VCaP (cell line): Measurements from ENCODE around the gene CEACAM5.

Experiments
- H3K27ac ChIP-seq: fragments of 450-650 bp; 2 replicates; pipeline ENCODE4 v1.5.1; 2017
- TF ChIP-seq, protein P1 (sequence below): fragments of 450-650 bp; conservative IDR thresholded peaks from 2 replicates; pipeline ENCODE4 v1.5.1; 2017; ENCODE audit warnings: mild to moderate bottlenecking, moderate library complexity

CEACAM5 gene

DNA sequence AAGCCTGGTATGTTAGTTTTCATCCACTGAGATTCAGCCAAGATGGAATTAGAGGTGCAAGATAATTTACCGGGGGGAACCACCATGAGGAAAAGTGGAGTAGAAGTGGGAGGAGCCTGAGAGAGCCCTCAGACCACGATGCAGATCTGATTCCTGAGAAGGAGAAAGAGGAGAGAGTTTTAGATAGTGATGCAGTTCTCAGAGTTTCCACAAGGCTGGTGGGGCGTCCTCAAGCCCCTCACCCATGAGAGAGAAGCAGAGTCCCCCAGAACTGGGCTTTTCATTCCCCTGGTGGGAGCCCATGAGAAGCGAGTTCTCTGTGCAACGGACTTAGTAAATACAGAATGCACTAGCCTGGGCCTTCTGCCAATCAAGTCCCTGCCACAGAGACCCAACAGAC lies 18.1 kb downstream of the CEACAM5 start:
- TF ChIP-seq, protein P1, sequence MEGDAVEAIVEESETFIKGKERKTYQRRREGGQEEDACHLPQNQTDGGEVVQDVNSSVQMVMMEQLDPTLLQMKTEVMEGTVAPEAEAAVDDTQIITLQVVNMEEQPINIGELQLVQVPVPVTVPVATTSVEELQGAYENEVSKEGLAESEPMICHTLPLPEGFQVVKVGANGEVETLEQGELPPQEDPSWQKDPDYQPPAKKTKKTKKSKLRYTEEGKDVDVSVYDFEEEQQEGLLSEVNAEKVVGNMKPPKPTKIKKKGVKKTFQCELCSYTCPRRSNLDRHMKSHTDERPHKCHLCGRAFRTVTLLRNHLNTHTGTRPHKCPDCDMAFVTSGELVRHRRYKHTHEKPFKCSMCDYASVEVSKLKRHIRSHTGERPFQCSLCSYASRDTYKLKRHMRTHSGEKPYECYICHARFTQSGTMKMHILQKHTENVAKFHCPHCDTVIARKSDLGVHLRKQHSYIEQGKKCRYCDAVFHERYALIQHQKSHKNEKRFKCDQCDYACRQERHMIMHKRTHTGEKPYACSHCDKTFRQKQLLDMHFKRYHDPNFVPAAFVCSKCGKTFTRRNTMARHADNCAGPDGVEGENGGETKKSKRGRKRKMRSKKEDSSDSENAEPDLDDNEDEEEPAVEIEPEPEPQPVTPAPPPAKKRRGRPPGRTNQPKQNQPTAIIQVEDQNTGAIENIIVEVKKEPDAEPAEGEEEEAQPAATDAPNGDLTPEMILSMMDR = 0 out of 2 replicates have a peak, but pooled peaks have one; percentile 10
- H3K27ac ChIP-seq = no peak overlapping the region

DNA sequence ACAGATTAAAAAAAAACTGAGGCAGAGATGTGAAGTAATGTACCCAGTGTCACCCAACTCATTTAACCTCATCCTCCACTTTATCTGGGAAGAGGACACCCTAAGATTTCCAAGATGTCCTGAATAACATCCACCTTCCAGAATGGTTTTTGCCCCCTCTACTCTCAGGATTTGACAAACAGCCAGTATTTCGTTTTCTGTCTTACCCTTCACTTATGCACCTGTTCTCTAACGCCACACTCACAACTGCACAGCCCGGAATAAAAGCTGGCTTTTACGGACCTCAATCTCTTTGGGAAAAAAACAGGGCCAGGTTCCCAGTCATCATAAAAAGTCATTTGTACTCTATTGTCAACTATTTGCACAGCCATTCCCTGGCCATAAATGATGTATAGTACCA lies 25.7 kb downstream of the CEACAM5 start:
- TF ChIP-seq, protein P1 = no peak
- H3K27ac ChIP-seq = no peak overlapping the region

- TF ChIP-seq, protein P1 = no peak
- no peak overlapping the region for H3K27ac ChIP-seq
These were observed 26.2 kb downstream of the CEACAM5 start for GRCh38 chr19:41734585-41734984.

DNA sequence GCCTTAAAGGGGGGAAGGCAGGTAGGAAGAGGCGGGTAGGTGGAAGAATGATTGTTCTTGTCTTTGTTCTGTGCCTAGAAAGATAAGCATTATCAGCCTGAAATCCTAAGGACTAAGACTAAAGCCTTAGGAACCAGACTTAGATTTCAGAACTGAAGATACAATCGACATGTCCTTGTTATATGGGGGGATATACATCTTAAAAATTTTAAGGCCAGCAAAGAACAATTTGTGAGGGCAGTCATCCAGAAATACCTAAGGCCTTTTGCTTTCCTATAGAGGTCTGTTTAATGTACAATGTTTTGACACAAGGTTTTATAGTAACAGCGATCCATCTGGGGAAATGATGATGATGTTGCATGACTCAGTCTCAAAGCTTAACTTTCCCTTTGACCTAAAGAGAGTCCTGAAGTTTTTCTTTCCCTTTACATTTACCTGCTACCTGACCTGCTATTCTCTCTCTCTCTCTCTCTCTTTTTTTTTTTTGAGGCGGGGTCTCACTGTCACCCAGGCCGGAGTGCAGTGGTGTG lies 26.7 kb downstream of the CEACAM5 start:
- TF ChIP-seq, protein P1 = no peak
- no peak overlapping the region for H3K27ac ChIP-seq

DNA sequence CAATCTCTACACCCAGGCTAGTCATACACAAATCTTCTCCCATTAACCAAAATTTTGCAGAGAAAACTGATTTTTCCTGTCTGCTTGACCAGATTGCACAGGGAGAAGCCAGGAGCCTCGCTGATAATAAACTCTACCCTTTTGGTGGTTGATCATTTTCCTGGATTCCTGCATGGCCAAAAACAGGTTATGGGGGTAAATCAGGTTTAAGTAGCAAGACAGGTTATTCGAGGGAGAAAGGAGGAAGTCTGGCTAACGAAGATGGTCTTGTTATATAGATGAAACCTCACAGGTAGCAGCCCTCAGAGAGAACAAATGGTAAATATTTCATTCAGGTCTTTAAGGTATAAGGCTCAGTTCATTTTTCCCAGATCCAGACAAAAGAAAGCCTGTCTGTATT lies 30.9 kb downstream of the CEACAM5 start:
- no peak overlapping the region for H3K27ac ChIP-seq

DNA sequence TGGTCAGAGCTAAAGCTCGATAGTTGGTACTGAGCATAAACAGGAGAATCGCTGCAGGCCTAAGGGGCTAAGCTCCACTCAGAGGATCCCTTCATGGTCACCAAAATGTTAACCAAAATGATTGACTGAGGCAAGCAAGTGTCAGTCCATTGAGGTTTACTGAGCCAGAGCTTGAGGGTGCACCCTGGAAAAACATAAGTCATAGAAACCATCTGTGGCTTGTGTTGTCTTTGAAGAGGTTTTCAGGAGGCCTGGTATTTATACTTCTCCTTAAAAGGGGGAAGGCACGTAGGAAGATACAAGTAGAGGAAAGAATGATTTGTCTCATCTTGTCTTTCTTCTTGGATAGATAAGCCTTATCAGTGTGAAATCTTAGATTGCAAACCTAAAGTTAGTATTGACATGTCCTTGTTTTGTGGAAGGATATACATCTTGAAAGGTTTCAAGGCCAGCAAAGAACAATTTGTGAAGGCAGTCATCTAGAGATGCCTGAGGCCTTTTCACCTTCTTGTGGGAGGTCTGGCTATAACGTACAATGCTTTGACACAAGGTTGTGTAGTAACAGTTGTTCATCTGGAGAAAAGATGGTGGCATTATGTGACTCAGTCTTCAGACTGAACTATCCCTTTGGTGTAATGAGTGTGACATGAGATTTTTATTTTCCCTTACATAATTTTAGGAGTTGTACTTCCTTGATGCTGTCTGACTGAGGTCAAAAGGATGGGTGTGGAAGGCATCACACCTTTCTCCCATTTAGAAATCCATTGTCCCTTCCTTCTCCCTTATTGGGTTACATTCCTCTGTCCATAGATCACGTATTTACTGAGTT lies 32.2 kb downstream of the CEACAM5 start:
- no peak overlapping the region for H3K27ac ChIP-seq
- TF ChIP-seq, protein P1 = no peak

More for the DNA sequence above, 30.9 kb downstream of the CEACAM5 start:
- TF ChIP-seq, protein P1 = no peak

DNA sequence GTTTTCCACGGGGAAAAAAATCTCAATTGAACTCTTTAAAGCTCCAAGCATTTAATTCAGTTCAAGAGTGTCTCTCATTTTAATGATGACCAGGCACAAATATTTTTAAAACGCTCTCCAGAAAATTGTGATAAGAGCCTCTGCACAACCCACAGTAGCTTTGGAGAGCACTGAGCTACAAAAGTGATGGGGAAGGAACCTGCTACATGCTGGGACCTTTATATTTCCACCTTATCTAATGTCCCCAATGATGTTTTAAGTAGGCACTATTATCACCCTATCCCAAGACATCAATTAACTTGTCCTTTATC lies 32.8 kb downstream of the CEACAM5 start:
- TF ChIP-seq, protein P1 = no peak
- no peak overlapping the region for H3K27ac ChIP-seq
